A549 treated with dexamethasone at 1 μM for 4 hours (cell line): ENCODE data around the gene USH2A. TPM values are rescaled to one million over a fixed set of nuclear protein-coding genes. Genes with fewer than 3 reads are reported as not detected.

Experiments
- total RNA-seq: library from RNA; stranded (reverse); fragments of 200-300 nt; extraction: Qiagen RNA extraction; gene quantifications from 5 replicates; pipeline ENCODE4 v1.2.3, GENCODE V29; 2022

The USH2A gene
- total RNA-seq: under 0.01 TPM in 1 of 5 replicates, not detected in the others

GRCh38 chr1:216422821-216423520 is at the start of gene USH2A:
USH2A (minus strand) TSS chr1:216423448; CDS start chr1:216422336, 1,112 bp downstream.

